IMR-90 (cell line): ENCODE data around the gene RAB3GAP2. TPM values are rescaled to one million over a fixed set of nuclear protein-coding genes. Genes with fewer than 3 reads are reported as not detected.
A peak's percentile ranks its signal among the peaks of the same experiment; 100 is the strongest.

ENCODE experiments used
- ATAC-seq: fragments of 200-7000 bp; cut with Tn5 transposase; 2 replicates; pipeline ENCODE4 v1.9.1; 2020; ENCODE audit warnings: low read depth, mild to moderate bottlenecking, moderate library complexity
- Bru-seq: library from RNA; stranded (reverse); fragments of 400-500 nt; gene quantifications from one replicate; lab custom pipeline; 2021; lab: Mats Ljungman, UMichigan
- BruChase-seq, 2 experiments: library from RNA; stranded (reverse); fragments of 400-500 nt; gene quantifications; one replicate each; lab custom pipeline; 2021; lab: Mats Ljungman, UMichigan
- BruUV-seq: library from RNA; stranded (reverse); fragments of 400-500 nt; replicated peaks from 2 replicates; lab custom pipeline; 2021; lab: Mats Ljungman, UMichigan
- CTCF ChIA-PET: fragments of 300-600 bp; formaldehyde crosslinking; extraction: SDS; loops from one replicate; lab custom pipeline; 2021; ENCODE audit warnings: antibody characterized with exemption; lab: Yijun Ruan, JAX
- POLR2A ChIA-PET: fragments of 300-600 bp; sonication (Branson Sonifier 250); formaldehyde crosslinking; loops from one replicate; lab custom pipeline; 2022; ENCODE audit warnings: antibody characterized with exemption; ENCODE audit not compliant: unreplicated experiment; lab: Charles Lee
- DNase-seq: peaks from one replicate; pipeline ENCODE4 v3.0.0; 2013
- H2AFZ ChIP-seq: replicated peaks from 2 replicates; pipeline ENCODE3; 2013; ENCODE audit warnings: low read length, mild to moderate bottlenecking; ENCODE audit not compliant: poor library complexity
- H2AK5ac ChIP-seq: 2 replicates; pipeline ENCODE4 v1.6.1; 2013; ENCODE audit warnings: low read depth, low read length, inconsistent platforms
- H2AK9ac ChIP-seq: replicated peaks from 2 replicates; pipeline ENCODE3; 2013; ENCODE audit warnings: mild to moderate bottlenecking, low read depth, low read length, moderate library complexity; ENCODE audit not compliant: poor library complexity
- H2BK120ac ChIP-seq: 2 replicates; pipeline ENCODE4 v1.6.1; 2013; ENCODE audit warnings: low read depth, low read length, inconsistent platforms
- H2BK15ac ChIP-seq: 3 replicates; pipeline ENCODE4 v1.6.1; 2013; ENCODE audit warnings: low read depth, low read length, inconsistent platforms
- H2BK20ac ChIP-seq: 2 replicates; pipeline ENCODE4 v1.6.1; 2013; ENCODE audit warnings: low read depth, mild to moderate bottlenecking, inconsistent platforms, low read length, moderate library complexity
- H2BK5ac ChIP-seq: 2 replicates; pipeline ENCODE4 v1.6.1; 2013; ENCODE audit warnings: mild to moderate bottlenecking, low read depth, low read length, inconsistent platforms; ENCODE audit not compliant: poor library complexity, severe bottlenecking
- H3K14ac ChIP-seq: replicated peaks from 2 replicates; pipeline ENCODE4 v1.6.1; 2013; ENCODE audit warnings: low read depth, low read length, inconsistent platforms
- H3K18ac ChIP-seq: 2 replicates; pipeline ENCODE4 v1.6.1; 2013; ENCODE audit warnings: low read depth, low read length, control low read depth
- H3K23ac ChIP-seq: 2 replicates; pipeline ENCODE4 v1.6.1; 2013; ENCODE audit warnings: low read depth, low read length, inconsistent platforms
- H3K27ac ChIP-seq: 2 replicates; pipeline ENCODE4 v1.5.1; 2013; ENCODE audit warnings: mild to moderate bottlenecking, control low read depth, low read length; ENCODE audit not compliant: insufficient read depth
- H3K27me3 ChIP-seq: 2 replicates; pipeline ENCODE4 v1.6.1; 2013; ENCODE audit warnings: low read length; ENCODE audit not compliant: control insufficient read depth, insufficient read depth
- H3K36me3 ChIP-seq: 2 replicates; pipeline ENCODE4 v1.6.1; 2013; ENCODE audit warnings: low read length, mixed read lengths; ENCODE audit not compliant: control insufficient read depth, insufficient read depth
- H3K4ac ChIP-seq: 2 replicates; pipeline ENCODE4 v1.6.1; 2013; ENCODE audit warnings: low read depth, low read length, inconsistent platforms
- H3K4me1 ChIP-seq: 2 replicates; pipeline ENCODE4 v1.6.1; 2013; ENCODE audit warnings: low read length, mixed read lengths; ENCODE audit not compliant: control insufficient read depth, insufficient read depth
- H3K4me2 ChIP-seq: 2 replicates; pipeline ENCODE4 v1.6.1; 2013; ENCODE audit warnings: low read depth, mild to moderate bottlenecking, control low read depth, low read length, moderate library complexity
- H3K4me3 ChIP-seq: 2 replicates; pipeline ENCODE4 v1.5.1; 2013; ENCODE audit warnings: low read depth, mild to moderate bottlenecking, control low read depth, low read length, moderate library complexity; ENCODE audit not compliant: insufficient read depth
- H3K56ac ChIP-seq: 2 replicates; pipeline ENCODE4 v1.6.1; 2013; ENCODE audit warnings: low read length, inconsistent platforms; ENCODE audit not compliant: insufficient read depth; ENCODE audit errors: extremely low read depth
- H3K79me1 ChIP-seq, 2 experiments: 2 replicates each; pipeline ENCODE4 v1.6.1; 2013; ENCODE audit warnings: low read length in 2 of 2, inconsistent platforms in 1 of 2, low read depth in 1 of 2
- H3K9ac ChIP-seq: 2 replicates; pipeline ENCODE4 v1.6.1; 2013; ENCODE audit warnings: low read depth, low read length, control low read depth
- H3K9me1 ChIP-seq: 2 replicates; pipeline ENCODE4 v1.6.1; 2013; ENCODE audit warnings: low read length, inconsistent platforms; ENCODE audit not compliant: insufficient read depth
- H3K9me3 ChIP-seq: 2 replicates; pipeline ENCODE4 v1.6.1; 2013; ENCODE audit warnings: low read length; ENCODE audit not compliant: control insufficient read depth, insufficient read depth
- H4K20me1 ChIP-seq: 2 replicates; pipeline ENCODE4 v1.6.1; 2013; ENCODE audit warnings: low read length, inconsistent platforms; ENCODE audit not compliant: insufficient read depth
- H4K5ac ChIP-seq: 2 replicates; pipeline ENCODE4 v1.6.1; 2013; ENCODE audit warnings: mild to moderate bottlenecking, low read depth, low read length, control low read depth
- H4K8ac ChIP-seq, 2 experiments: 2 replicates each; pipeline ENCODE4 v1.6.1; 2013; ENCODE audit warnings: low read depth in 2 of 2, low read length in 2 of 2, control low read depth in 1 of 2, inconsistent platforms in 1 of 2
- H4K91ac ChIP-seq: 2 replicates; pipeline ENCODE4 v1.6.1; 2013; ENCODE audit warnings: low read depth, low read length, inconsistent platforms; ENCODE audit not compliant: insufficient read depth
- BHLHE40 ChIP-seq: fragments of 150-350 bp; IDR thresholded peaks from 2 replicates; pipeline ENCODE4 v1.6.1; 2016; ENCODE audit warnings: mild to moderate bottlenecking, low read depth, low read length
- CEBPB ChIP-seq: IDR thresholded peaks from 2 replicates; pipeline ENCODE4 v1.6.1; 2012; ENCODE audit warnings: low read depth, low read length, improper control_type of control experiment
- FOS ChIP-seq: fragments of 150-350 bp; IDR thresholded peaks from 2 replicates; pipeline ENCODE4 v1.6.1; 2016; ENCODE audit warnings: low read depth, low read length
- MAZ ChIP-seq: IDR thresholded peaks from 2 replicates; pipeline ENCODE4 v1.6.1; 2012; ENCODE audit warnings: low read depth, mild to moderate bottlenecking, low read length, improper control_type of control experiment, moderate library complexity, borderline replicate concordance
- POLR2A ChIP-seq: IDR thresholded peaks from 2 replicates; pipeline ENCODE4 v1.6.1; 2012; ENCODE audit warnings: mild to moderate bottlenecking, low read depth, low read length
- RCOR1 ChIP-seq: IDR thresholded peaks from 2 replicates; pipeline ENCODE4 v1.6.1; 2012; ENCODE audit warnings: mild to moderate bottlenecking, low read length, improper control_type of control experiment; ENCODE audit not compliant: insufficient replicate concordance
- SMC3 ChIP-seq: fragments of 150-350 bp; IDR thresholded peaks from 2 replicates; pipeline ENCODE4 v1.6.1; 2016; ENCODE audit warnings: low read depth, mild to moderate bottlenecking, antibody characterized with exemption, low read length, moderate library complexity
- WGBS, 2 experiments: methylation state at CpG; one replicate each; pipeline versions ENCODE4 v1.1.5 to v1.1.7; 2013; ENCODE audit warnings: missing lambda C conversion rate in 2 of 2; ENCODE audit not compliant: insufficient read length in 1 of 2; ENCODE audit errors: extremely low coverage in 2 of 2; 5-methylcytosine and 5-hydroxymethylcytosine counted together
- dilution Hi-C: fragments of 300-500 bp; cut with HindIII; formaldehyde crosslinking; loops from one replicate; pipeline ENCODE4 v1.14.3; 2018; ENCODE audit warnings: low sequenced_read_pairs; ENCODE audit not compliant: unreplicated experiment
- in situ Hi-C: fragments of 300-500 bp; cut with MboI; formaldehyde crosslinking; loops from 3 replicates; pipeline ENCODE4 v1.14.3; 2019; ENCODE audit warnings: low sequenced_read_pairs, inconsistent platforms, mixed read lengths
- intact Hi-C: fragments of 100-400 bp; cut with micrococcal nuclease; formaldehyde crosslinking; loops from 2 replicates; pipeline ENCODE4 v1.10.0; 2022
- long read RNA-seq: library from polyadenylated mRNA; unstranded; transcript quantifications from one replicate; pipeline ENCODE4 v2.0.0, GENCODE V29; 2021; ENCODE audit not compliant: unreplicated experiment
- polyA plus RNA-seq, 3 experiments: library from polyadenylated mRNA; depleted of rRNA; stranded (reverse); fragments of >200 nt; gene quantifications; 2 replicates each; pipeline ENCODE4 v1.2.3, GENCODE V29; 2012; ENCODE audit warnings: low replicate concordance in 1 of 3
- total RNA-seq: library from RNA; depleted of rRNA; stranded (reverse); fragments of >200 nt; gene quantifications from 2 replicates; pipeline ENCODE4 v1.2.3, GENCODE V29; 2012; rRNA removed
- TF ChIP-seq, protein P1 (sequence below): fragments of 150-350 bp; IDR thresholded peaks from 2 replicates; pipeline ENCODE4 v1.6.1; 2017; ENCODE audit warnings: mild to moderate bottlenecking, antibody characterized with exemption, low read length, low read depth

The RAB3GAP2 gene, protein sequence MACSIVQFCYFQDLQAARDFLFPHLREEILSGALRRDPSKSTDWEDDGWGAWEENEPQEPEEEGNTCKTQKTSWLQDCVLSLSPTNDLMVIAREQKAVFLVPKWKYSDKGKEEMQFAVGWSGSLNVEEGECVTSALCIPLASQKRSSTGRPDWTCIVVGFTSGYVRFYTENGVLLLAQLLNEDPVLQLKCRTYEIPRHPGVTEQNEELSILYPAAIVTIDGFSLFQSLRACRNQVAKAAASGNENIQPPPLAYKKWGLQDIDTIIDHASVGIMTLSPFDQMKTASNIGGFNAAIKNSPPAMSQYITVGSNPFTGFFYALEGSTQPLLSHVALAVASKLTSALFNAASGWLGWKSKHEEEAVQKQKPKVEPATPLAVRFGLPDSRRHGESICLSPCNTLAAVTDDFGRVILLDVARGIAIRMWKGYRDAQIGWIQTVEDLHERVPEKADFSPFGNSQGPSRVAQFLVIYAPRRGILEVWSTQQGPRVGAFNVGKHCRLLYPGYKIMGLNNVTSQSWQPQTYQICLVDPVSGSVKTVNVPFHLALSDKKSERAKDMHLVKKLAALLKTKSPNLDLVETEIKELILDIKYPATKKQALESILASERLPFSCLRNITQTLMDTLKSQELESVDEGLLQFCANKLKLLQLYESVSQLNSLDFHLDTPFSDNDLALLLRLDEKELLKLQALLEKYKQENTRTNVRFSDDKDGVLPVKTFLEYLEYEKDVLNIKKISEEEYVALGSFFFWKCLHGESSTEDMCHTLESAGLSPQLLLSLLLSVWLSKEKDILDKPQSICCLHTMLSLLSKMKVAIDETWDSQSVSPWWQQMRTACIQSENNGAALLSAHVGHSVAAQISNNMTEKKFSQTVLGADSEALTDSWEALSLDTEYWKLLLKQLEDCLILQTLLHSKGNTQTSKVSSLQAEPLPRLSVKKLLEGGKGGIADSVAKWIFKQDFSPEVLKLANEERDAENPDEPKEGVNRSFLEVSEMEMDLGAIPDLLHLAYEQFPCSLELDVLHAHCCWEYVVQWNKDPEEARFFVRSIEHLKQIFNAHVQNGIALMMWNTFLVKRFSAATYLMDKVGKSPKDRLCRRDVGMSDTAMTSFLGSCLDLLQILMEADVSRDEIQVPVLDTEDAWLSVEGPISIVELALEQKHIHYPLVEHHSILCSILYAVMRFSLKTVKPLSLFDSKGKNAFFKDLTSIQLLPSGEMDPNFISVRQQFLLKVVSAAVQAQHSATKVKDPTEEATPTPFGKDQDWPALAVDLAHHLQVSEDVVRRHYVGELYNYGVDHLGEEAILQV (N-terminal part only)
- total RNA-seq = 37.5 and 37.8 TPM in 2 replicates
- 11.0 and 12.3 TPM in 2 replicates for polyA plus RNA-seq (2012; rRNA removed)
- 3.6 and 8.0 TPM in 2 replicates for polyA plus RNA-seq (2012; cell fraction: cytosol; rRNA removed)
- polyA plus RNA-seq (2012; cell fraction: nucleus; rRNA removed; ENCODE audit: low replicate concordance) = 8.8 and 34.1 TPM in 2 replicates
- percentile 90 among the genes with signal in this experiment for Bru-seq, nascent RNA
- BruChase-seq, experiment 1, labeled RNA remaining after a 6-hour chase = percentile 76 among the genes with signal in this experiment
- percentile 85 among the genes with signal in this experiment for BruChase-seq, experiment 2, labeled RNA remaining after a 2-hour chase
- long read RNA-seq, partial matches to known transcripts = 5 of 37 reads
- long read RNA-seq, other reads (novel, unspliced or antisense) = 32 of 37 reads

DNA sequence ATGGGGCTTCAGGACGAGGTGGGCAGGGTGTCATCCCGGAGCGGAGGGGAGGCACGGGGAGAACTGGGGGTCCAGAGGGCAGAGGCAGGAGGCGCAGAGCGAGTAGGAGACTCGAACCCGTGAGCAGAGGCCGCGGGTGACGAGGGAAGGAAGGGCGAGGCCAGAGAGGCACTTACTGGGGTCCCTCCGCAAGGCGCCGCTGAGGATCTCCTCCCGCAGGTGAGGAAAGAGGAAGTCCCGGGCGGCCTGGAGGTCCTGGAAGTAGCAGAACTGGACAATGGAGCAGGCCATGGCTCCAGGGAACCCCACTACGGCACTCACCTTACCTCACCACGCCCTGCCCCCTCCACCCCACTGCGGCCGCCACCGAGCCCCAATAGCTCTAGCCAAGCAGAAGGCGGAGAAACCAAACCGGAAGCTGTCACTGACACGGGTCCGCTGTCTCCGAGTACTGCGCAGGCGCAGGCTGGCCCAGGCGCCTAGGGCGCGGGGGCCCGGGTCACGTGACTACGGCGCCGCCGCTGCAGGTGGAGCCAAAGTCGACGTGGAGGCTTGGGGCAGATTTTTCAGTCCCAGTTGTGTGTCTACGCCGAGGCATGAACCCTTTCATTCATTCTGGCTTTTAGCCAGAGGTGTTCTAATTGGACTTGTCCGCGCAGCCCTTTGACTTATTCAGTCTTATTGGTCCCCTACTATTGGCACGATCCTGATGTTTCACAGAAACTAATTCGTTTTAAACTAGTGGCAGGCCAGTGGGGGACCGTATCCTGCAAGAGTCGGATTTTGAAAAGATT, at the start of gene RAB3GAP2:
Gene RAB3GAP2, minus strand, starts transcription at position 407 of the 794 bp plus-strand sequence. Its CDS starts 116 bp downstream, at position 291.
- DNase-seq = peak; percentile 88
- intact Hi-C loops = loop anchor here (2.0 kb wide), 1 partner anchor 29 kb away; no protein-coding TSS in a partner anchor

More for the DNA sequence above, at the start of gene RAB3GAP2:
- Histone ChIP-seq H3K4me2 (peak within 1 kb of the TSS; percentile 99), H4K5ac (peak within 1 kb of the TSS; percentile 88), H3K9me3 (no peaks in the 10 kb centered on the region), H3K79me1 (peaks cover 11 to 43% of the 10 kb centered on the region in 2 experiments), H2AK5ac (peak within 1 kb of the TSS; percentile 91), H2AFZ (peak within 1 kb of the TSS; percentile 95), H3K9me1 (no peaks in the 10 kb centered on the region), H3K18ac (peak within 1 kb of the TSS; percentile 79), H3K27ac (peak within 1 kb of the TSS; percentile 94), H4K8ac (peak within 1 kb of the TSS; percentile 95 to 97), H3K14ac (peak within 1 kb of the TSS; percentile 94), H3K27me3 (peaks cover 3% of the 10 kb centered on the region), H3K36me3 (peaks cover 4% of the 10 kb centered on the region), H2AK9ac (peak within 1 kb of the TSS; percentile 97), H3K9ac (peak within 1 kb of the TSS; percentile 95), H4K20me1 (peaks cover 7% of the 10 kb centered on the region; the same call in 1 of the 2 replicates), H4K91ac (peak within 1 kb of the TSS; percentile 82), H3K4me3 (peak within 1 kb of the TSS; percentile 90), H2BK20ac (0 out of 2 replicates have a peak within 1 kb of the TSS, but pooled peaks have one; percentile 18), H3K56ac (peak within 1 kb of the TSS; percentile 88), H2BK15ac (peak within 1 kb of the TSS; percentile 38; the same call in 1 of the 3 replicates), H3K23ac (peak within 1 kb of the TSS; percentile 84), H3K4me1 (peaks cover 8% of the 10 kb centered on the region), H2BK5ac (peak within 1 kb of the TSS; percentile 77), H2BK120ac (peak within 1 kb of the TSS; percentile 74; the same call in 1 of the 2 replicates), H3K4ac (peak within 1 kb of the TSS; percentile 91)
- TF ChIP-seq POLR2A = peak; percentile 70
- TF ChIP-seq MAZ = 0 out of 2 replicates have a peak, but pooled peaks have one; percentile 23
- TF ChIP-seq, protein P1, sequence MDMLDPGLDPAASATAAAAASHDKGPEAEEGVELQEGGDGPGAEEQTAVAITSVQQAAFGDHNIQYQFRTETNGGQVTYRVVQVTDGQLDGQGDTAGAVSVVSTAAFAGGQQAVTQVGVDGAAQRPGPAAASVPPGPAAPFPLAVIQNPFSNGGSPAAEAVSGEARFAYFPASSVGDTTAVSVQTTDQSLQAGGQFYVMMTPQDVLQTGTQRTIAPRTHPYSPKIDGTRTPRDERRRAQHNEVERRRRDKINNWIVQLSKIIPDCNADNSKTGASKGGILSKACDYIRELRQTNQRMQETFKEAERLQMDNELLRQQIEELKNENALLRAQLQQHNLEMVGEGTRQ = peak; percentile 97
- 0 out of 2 replicates have a peak, but pooled peaks have one; percentile 7 for TF ChIP-seq FOS
- peak; percentile 88 for TF ChIP-seq BHLHE40
- no peak for TF ChIP-seq CEBPB
- no peak for TF ChIP-seq RCOR1
- TF ChIP-seq SMC3 = no peak
- ATAC-seq = peak; percentile 92
- ChIA-PET POLR2A (interaction anchor here (0.6 to 1.2 kb wide), 3 partner anchors 9 to 43 kb away, joined by 3 to 8 read pairs (median 6); no protein-coding TSS in a partner anchor), CTCF (interaction anchor here (0.6 to 1.0 kb wide), 2 partner anchors 9 to 76 kb away, joined by 3 to 4 read pairs; no protein-coding TSS in a partner anchor)
- dilution Hi-C loops = no loop called here
- WGBS, 2 experiments = 0% methylated on average over 17 of the region's 49 CpGs; no CpG with 5 or more reads in 1 of the 2 experiments
- BruUV-seq = TSS peak; percentile 45
- in situ Hi-C loops = no loop called here
